Hematopoietic multipotent progenitor cell (in vitro differentiated cells): ENCODE results near the gene ADPGK. TPM values are rescaled to one million over a fixed set of nuclear protein-coding genes. Genes with fewer than 3 reads are reported as not detected.
"Not testable (repeated sequence)": the region's sequence is repeated elsewhere in the genome, so short reads cannot be mapped to it uniquely, and the experiment has no call there.

Experiments used
- DNase-seq, 3 donors: peaks; one replicate each; pipeline ENCODE4 v3.0.0-alpha.2; 2011 to 2015; ENCODE audit warnings: low read depth in 2 of 3, low spot score in 2 of 3
- total RNA-seq: library from RNA; depleted of rRNA; stranded (reverse); fragments of >200 nt; gene quantifications from one replicate; pipeline ENCODE4 v1.2.3, GENCODE V29; 2012

Gene ADPGK
- 79.2 TPM for total RNA-seq

GRCh38 chr15:72783640-72784455, at the start of gene ADPGK:
Gene ADPGK (minus strand): TSS chr15:72783758. CDS start chr15:72783691, 67 bp downstream.
- DNase-seq = peak; percentile 95 to 99 (median 97)

- DNase-seq = no peak
These were observed 43.7 kb upstream of the ADPGK start for GRCh38 chr15:72827226-72827625.

GRCh38 chr15:72826611-72827010, 43.1 kb upstream of the ADPGK start:
- no peak for DNase-seq

GRCh38 chr15:72825829-72826228, 42.3 kb upstream of the ADPGK start:
- DNase-seq = no peak

- DNase-seq = no peak
These were observed 41.2 kb upstream of the ADPGK start for GRCh38 chr15:72824781-72825180.

- DNase-seq = no peak
These were observed 40.6 kb upstream of the ADPGK start for GRCh38 chr15:72824112-72824511.

GRCh38 chr15:72820278-72820677, 36.7 kb upstream of the ADPGK start:
- DNase-seq = no peak

GRCh38 chr15:72818632-72819031, 35.1 kb upstream of the ADPGK start:
- DNase-seq = no peak

GRCh38 chr15:72813345-72814004, 29.9 kb upstream of the ADPGK start:
- no peak for DNase-seq

GRCh38 chr15:72809329-72809728, 25.8 kb upstream of the ADPGK start:
- no peak for DNase-seq

GRCh38 chr15:72807346-72807745, 23.8 kb upstream of the ADPGK start:
- not testable (repeated sequence) for DNase-seq

GRCh38 chr15:72803006-72803405, 19.4 kb upstream of the ADPGK start:
- no peak for DNase-seq

GRCh38 chr15:72801590-72802325, 18.2 kb upstream of the ADPGK start:
- no peak for DNase-seq

- DNase-seq = no peak
These were observed 17.4 kb upstream of the ADPGK start for GRCh38 chr15:72800833-72801481.

- DNase-seq = no peak
These were observed 14.3 kb upstream of the ADPGK start for GRCh38 chr15:72797834-72798233.

GRCh38 chr15:72797338-72797689, 13.8 kb upstream of the ADPGK start:
- DNase-seq = no peak

- peak in 1 of 3 donors; percentile 18 for DNase-seq
These were observed 13.2 kb upstream of the ADPGK start for GRCh38 chr15:72796515-72797337.

- no peak for DNase-seq
These were observed 12.6 kb upstream of the ADPGK start for GRCh38 chr15:72796210-72796514.

- DNase-seq = no peak
These were observed 10.5 kb upstream of the ADPGK start for GRCh38 chr15:72793766-72794660.
